ENCODE data around the gene CCDC13. TPM values are rescaled to one million over a fixed set of nuclear protein-coding genes. Genes with fewer than 3 reads are reported as not detected.
A peak's percentile ranks its signal among the peaks of the same experiment; 100 is the strongest.

Gene CCDC13
- total RNA-seq, 2 donors from 2014 or later = 0.94 TPM; not detected in 1

GRCh38 chr3:42804106-42804830, 31.2 kb upstream of the CCDC13 start, which contains the start of gene HIGD1A:
Gene HIGD1A (minus strand): TSS chr3:42804490. CDS start chr3:42794253, 10,237 bp downstream.
- peaks cover 36% of the 10 kb centered on the region for H3K4me1 Mint-ChIP-seq
- H3K27ac Mint-ChIP-seq = peak within 1 kb of the TSS; percentile 93
- peak; percentile 82 to 89 (median 88) for DNase-seq
- ATAC-seq = peak; percentile 99
- no peaks in the 10 kb centered on the region for H3K9me3 ChIP-seq (ENCODE audit: control insufficient read depth, low read length, poor library complexity, severe bottlenecking)
- no peaks in the 10 kb centered on the region for H3K36me3 Mint-ChIP-seq (ENCODE audit: low read depth)
- H3K4me3 Mint-ChIP-seq = peak within 1 kb of the TSS; percentile 98
- H3K27me3 Mint-ChIP-seq = peaks cover 26% of the 10 kb centered on the region

GRCh38 chr3:42803414-42804105, 30.5 kb upstream of the CCDC13 start:
- peaks cover 21% of the 10 kb centered on the region for H3K27me3 Mint-ChIP-seq

GRCh38 chr3:42802876-42803413, 29.9 kb upstream of the CCDC13 start:
- DNase-seq = no peak
- no peak for ATAC-seq
- peaks cover 21% of the 10 kb centered on the region for H3K27me3 Mint-ChIP-seq
- H3K36me3 Mint-ChIP-seq (ENCODE audit: low read depth) = no peaks in the 10 kb centered on the region
- H3K4me3 Mint-ChIP-seq = peak overlapping the region; percentile 98
- no peaks in the 10 kb centered on the region for H3K9me3 ChIP-seq (ENCODE audit: control insufficient read depth, low read length, poor library complexity, severe bottlenecking)
- H3K4me1 Mint-ChIP-seq = peaks cover 37% of the 10 kb centered on the region
- no peak overlapping the region for H3K27ac Mint-ChIP-seq

More at GRCh38 chr3:42803414-42804105, 30.5 kb upstream of the CCDC13 start:
- H3K36me3 Mint-ChIP-seq (ENCODE audit: low read depth) = no peaks in the 10 kb centered on the region
- DNase-seq = peak in 1 of 3 donors; percentile 13
- peaks cover 37% of the 10 kb centered on the region for H3K4me1 Mint-ChIP-seq
- peak overlapping the region; percentile 98 for H3K4me3 Mint-ChIP-seq
- peak overlapping the region; percentile 93 for H3K27ac Mint-ChIP-seq
- ATAC-seq = peak; percentile 16
- no peaks in the 10 kb centered on the region for H3K9me3 ChIP-seq (ENCODE audit: control insufficient read depth, low read length, poor library complexity, severe bottlenecking)

GRCh38 chr3:42801784-42802183, 28.7 kb upstream of the CCDC13 start:
- no peak for DNase-seq
- no peaks in the 10 kb centered on the region for H3K9me3 ChIP-seq (ENCODE audit: control insufficient read depth, low read length, poor library complexity, severe bottlenecking)
- Mint-ChIP-seq H3K4me1 (peaks cover 37% of the 10 kb centered on the region), H3K36me3 (ENCODE audit: low read depth) (no peaks in the 10 kb centered on the region), H3K4me3 (no peak overlapping the region), H3K27me3 (peaks cover 16% of the 10 kb centered on the region), H3K27ac (no peak overlapping the region)
- no peak for ATAC-seq

- H3K9me3 ChIP-seq (ENCODE audit: control insufficient read depth, low read length, poor library complexity, severe bottlenecking) = no peaks in the 10 kb centered on the region
- Mint-ChIP-seq H3K27ac (no peak overlapping the region), H3K27me3 (peaks cover 10% of the 10 kb centered on the region), H3K4me1 (peaks cover 37% of the 10 kb centered on the region), H3K4me3 (peak overlapping the region; percentile 53), H3K36me3 (ENCODE audit: low read depth) (no peaks in the 10 kb centered on the region)
- DNase-seq (no peak), ATAC-seq (no peak)
Measured at GRCh38 chr3:42801048-42801620, 28.1 kb upstream of the CCDC13 start.

DNA sequence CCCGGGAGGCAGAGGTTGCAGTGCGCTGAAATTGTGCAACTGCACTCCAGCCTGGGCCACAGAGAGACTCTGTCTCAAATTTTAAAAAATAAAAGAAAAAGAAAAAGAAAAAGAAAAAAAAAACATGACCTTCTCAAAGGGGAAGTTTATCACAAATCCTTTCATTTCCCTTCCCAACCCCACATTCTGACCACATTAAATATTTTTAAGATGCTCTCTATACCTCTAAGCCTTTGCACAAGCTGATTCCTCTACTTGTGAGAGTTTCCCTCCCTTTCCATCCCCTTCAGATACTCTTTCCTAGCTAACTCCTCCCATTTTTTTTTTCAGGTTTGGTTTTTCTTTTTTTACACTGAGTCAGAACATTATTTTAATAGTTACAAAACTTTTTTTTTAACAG, 27.2 kb upstream of the CCDC13 start:
- H3K27ac Mint-ChIP-seq = no peak overlapping the region
- peaks cover under 1% of the 10 kb centered on the region for H3K27me3 Mint-ChIP-seq
- H3K4me3 Mint-ChIP-seq = no peak overlapping the region
- no peaks in the 10 kb centered on the region for H3K9me3 ChIP-seq (ENCODE audit: control insufficient read depth, low read length, poor library complexity, severe bottlenecking)
- DNase-seq (no peak), ATAC-seq (no peak)
- peaks cover 41% of the 10 kb centered on the region for H3K4me1 Mint-ChIP-seq
- H3K36me3 Mint-ChIP-seq (ENCODE audit: low read depth) = no peaks in the 10 kb centered on the region

GRCh38 chr3:42799376-42799775, 26.3 kb upstream of the CCDC13 start:
- Mint-ChIP-seq H3K27ac (no peak overlapping the region), H3K4me3 (no peak overlapping the region), H3K27me3 (no peaks in the 10 kb centered on the region), H3K4me1 (peaks cover 35% of the 10 kb centered on the region), H3K36me3 (ENCODE audit: low read depth) (no peaks in the 10 kb centered on the region)
- no peaks in the 10 kb centered on the region for H3K9me3 ChIP-seq (ENCODE audit: control insufficient read depth, low read length, poor library complexity, severe bottlenecking)
- DNase-seq (no peak), ATAC-seq (no peak)

GRCh38 chr3:42796332-42796885, 23.4 kb upstream of the CCDC13 start:
- no peaks in the 10 kb centered on the region for H3K9me3 ChIP-seq (ENCODE audit: control insufficient read depth, low read length, poor library complexity, severe bottlenecking)
- no peak for ATAC-seq
- H3K27me3 Mint-ChIP-seq = no peaks in the 10 kb centered on the region
- H3K27ac Mint-ChIP-seq = no peak overlapping the region
- peaks cover 21% of the 10 kb centered on the region for H3K4me1 Mint-ChIP-seq
- H3K4me3 Mint-ChIP-seq = no peak overlapping the region
- DNase-seq = no peak
- no peaks in the 10 kb centered on the region for H3K36me3 Mint-ChIP-seq (ENCODE audit: low read depth)

DNA sequence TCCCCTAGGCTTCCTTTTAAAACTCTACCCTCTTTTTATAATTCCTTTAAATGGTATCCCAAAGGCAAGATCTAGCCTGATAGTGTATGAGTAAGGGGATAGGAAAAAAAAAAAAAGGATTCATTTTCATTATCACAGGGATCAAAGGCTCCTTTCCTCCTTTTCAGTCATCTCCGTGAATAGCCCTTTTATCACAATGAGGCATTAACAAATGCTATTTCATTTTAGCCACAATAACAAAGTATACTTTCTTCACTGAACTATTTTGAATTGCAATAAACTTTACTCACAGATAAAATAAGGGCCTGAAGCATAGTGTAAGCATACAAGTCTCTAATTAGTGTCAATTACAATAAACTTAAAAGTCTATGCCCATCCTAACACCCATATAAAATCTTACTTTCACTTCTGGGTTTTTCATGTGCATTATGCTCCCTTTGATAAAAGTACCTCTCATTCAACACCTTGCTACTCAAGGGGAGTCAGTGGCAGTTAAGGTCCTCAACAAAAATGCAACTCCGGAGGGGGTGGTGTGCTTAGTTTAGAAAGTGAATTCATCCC, 22.6 kb upstream of the CCDC13 start:
- H3K9me3 ChIP-seq (ENCODE audit: control insufficient read depth, low read length, poor library complexity, severe bottlenecking) = no peaks in the 10 kb centered on the region
- Mint-ChIP-seq H3K27ac (peak overlapping the region; percentile 68), H3K4me3 (no peak overlapping the region), H3K4me1 (peaks cover 17% of the 10 kb centered on the region), H3K36me3 (ENCODE audit: low read depth) (peaks cover 2% of the 10 kb centered on the region), H3K27me3 (no peaks in the 10 kb centered on the region)
- no peak for DNase-seq
- no peak for ATAC-seq

GRCh38 chr3:42790714-42791229, 17.7 kb upstream of the CCDC13 start:
- H3K9me3 ChIP-seq (ENCODE audit: control insufficient read depth, low read length, poor library complexity, severe bottlenecking) = no peaks in the 10 kb centered on the region
- Mint-ChIP-seq H3K4me3 (no peak overlapping the region), H3K36me3 (ENCODE audit: low read depth) (peaks cover 3% of the 10 kb centered on the region), H3K27ac (no peak overlapping the region), H3K27me3 (no peaks in the 10 kb centered on the region), H3K4me1 (peaks cover 11% of the 10 kb centered on the region)
- ATAC-seq (no peak), DNase-seq (no peak)

DNA sequence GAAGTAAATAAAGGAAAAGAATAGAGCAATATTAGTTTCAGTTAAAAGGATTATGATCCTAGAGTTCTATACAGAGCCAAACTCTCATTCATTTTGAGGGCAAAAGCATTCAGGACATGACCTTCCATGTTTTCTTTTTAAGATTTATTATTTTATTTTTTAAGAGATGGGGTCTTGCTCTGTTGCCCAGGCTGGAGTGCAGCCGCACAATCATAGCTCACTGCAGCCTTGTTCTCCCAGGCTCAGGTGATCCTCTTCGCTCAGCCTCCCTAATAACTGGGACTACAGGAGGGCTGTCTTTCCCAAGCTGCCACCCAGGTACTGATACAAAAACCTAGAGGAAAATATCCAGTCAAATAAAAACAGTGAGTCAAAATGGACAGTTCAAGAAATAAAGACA, 13.6 kb upstream of the CCDC13 start:
- Mint-ChIP-seq H3K27me3 (no peaks in the 10 kb centered on the region), H3K27ac (no peak overlapping the region), H3K4me1 (peaks cover 5% of the 10 kb centered on the region), H3K36me3 (ENCODE audit: low read depth) (peaks cover 3% of the 10 kb centered on the region), H3K4me3 (no peak overlapping the region)
- DNase-seq (no peak), ATAC-seq (no peak)
- no peaks in the 10 kb centered on the region for H3K9me3 ChIP-seq (ENCODE audit: control insufficient read depth, low read length, poor library complexity, severe bottlenecking)

GRCh38 chr3:42786212-42786611, 13.2 kb upstream of the CCDC13 start:
- no peak overlapping the region for H3K4me3 Mint-ChIP-seq
- no peaks in the 10 kb centered on the region for H3K27me3 Mint-ChIP-seq
- peaks cover 3% of the 10 kb centered on the region for H3K36me3 Mint-ChIP-seq (ENCODE audit: low read depth)
- ATAC-seq = no peak
- no peaks in the 10 kb centered on the region for H3K9me3 ChIP-seq (ENCODE audit: control insufficient read depth, low read length, poor library complexity, severe bottlenecking)
- peaks cover 5% of the 10 kb centered on the region for H3K4me1 Mint-ChIP-seq
- DNase-seq = no peak
- no peak overlapping the region for H3K27ac Mint-ChIP-seq
